Tongue (tissue), 2 donors: ENCODE results near the gene KCNQ5. TPM values are rescaled to one million over a fixed set of nuclear protein-coding genes. Genes with fewer than 3 reads are reported as not detected.
A peak's percentile ranks its signal among the peaks of the same experiment; 100 is the strongest.
"Not testable (repeated sequence)": the region's sequence is repeated elsewhere in the genome, so short reads cannot be mapped to it uniquely, and the experiment has no call there.

Experiments
- DNase-seq: peaks from one replicate; pipeline ENCODE4 v3.0.0-alpha.2; 2015
- total RNA-seq: library from RNA; depleted of rRNA; stranded (reverse); fragments of >200 nt; gene quantifications from one replicate; pipeline ENCODE4 v1.2.3, GENCODE V29; 2014

The KCNQ5 gene
- total RNA-seq, 1 donor from 2014 or later: 6.5 TPM

- DNase-seq: no peak
These were observed 222.8 kb downstream of the KCNQ5 start for GRCh38 chr6:72844614-72845013.

GRCh38 chr6:72849346-72849745 lies 227.5 kb downstream of the KCNQ5 start:
- DNase-seq: no peak

- DNase-seq: no peak
These were observed 228.2 kb downstream of the KCNQ5 start for GRCh38 chr6:72850040-72850439.

GRCh38 chr6:72850469-72850868 lies 228.6 kb downstream of the KCNQ5 start:
- DNase-seq: no peak

DNA sequence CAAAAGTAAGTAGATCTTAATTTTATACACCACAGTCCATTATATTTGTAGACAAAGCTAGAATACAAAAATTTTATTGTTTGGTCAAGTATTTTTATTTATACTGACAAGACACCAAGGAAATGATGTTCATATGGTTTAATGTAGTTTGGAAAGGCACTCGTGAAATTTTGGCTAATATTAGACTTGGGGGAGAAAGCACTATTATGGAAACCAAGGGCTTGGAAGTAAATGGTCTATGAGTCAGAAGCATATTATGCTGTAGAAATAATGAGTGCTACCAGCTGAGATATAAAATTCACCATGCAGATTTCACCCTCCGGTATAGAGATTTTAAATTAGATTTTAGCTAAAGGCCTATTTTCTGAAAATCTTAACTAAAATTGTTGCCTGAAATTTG lies 233.6 kb downstream of the KCNQ5 start:
- no peak for DNase-seq

DNA sequence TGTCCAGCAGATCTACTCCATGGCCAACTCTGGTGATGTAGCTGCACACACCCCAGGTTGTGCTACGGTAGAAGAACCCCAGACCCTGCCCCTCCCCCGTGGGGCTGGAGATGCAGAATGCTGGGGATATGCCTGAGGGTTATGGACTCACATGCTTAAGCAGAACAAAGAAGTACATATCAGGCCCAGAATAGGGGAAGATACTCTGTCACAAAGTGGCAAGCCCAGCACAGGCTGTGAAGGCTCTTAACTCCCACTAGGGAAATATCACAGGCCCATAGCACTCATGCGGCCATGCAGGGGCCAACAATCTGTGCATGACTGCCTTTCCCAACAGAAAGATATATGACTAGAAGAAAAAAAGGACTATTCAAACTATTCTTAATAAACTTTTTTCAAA lies 234.9 kb downstream of the KCNQ5 start:
- DNase-seq: no peak

GRCh38 chr6:72857791-72858585 lies 236.1 kb downstream of the KCNQ5 start:
- DNase-seq: no peak

GRCh38 chr6:72861059-72861458 lies 239.2 kb downstream of the KCNQ5 start:
- DNase-seq: peak; percentile 9

DNA sequence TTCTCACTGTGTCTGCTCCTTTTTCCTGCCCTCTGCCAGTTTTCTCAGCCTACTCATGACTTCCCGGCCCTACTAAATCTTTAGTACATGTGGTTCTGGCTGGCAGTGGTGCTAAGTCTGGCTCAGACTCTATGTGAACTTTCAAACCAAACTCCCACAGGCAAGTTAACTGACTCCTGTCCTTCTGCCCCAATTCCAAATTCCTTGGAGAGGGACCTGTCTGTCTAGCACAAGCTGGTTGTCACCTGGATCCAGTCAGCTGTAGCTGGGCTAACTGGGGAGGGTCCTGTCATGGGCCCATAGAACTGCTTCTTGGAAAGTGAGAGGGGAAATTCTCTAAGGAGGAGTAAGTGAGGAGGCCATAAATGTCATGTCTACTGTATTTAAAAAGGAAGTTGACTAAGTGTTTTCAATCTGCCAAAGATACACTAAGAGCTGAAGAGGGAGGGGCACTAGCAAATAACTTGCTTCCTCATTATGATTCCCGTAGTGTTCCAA lies 240.1 kb downstream of the KCNQ5 start:
- DNase-seq: no peak

- DNase-seq: no peak
These were observed 241.3 kb downstream of the KCNQ5 start for GRCh38 chr6:72863131-72863530.

GRCh38 chr6:72864236-72864635 lies 242.4 kb downstream of the KCNQ5 start:
- no peak for DNase-seq

GRCh38 chr6:72864799-72865198 lies 242.9 kb downstream of the KCNQ5 start:
- DNase-seq: peak; percentile 8

DNA sequence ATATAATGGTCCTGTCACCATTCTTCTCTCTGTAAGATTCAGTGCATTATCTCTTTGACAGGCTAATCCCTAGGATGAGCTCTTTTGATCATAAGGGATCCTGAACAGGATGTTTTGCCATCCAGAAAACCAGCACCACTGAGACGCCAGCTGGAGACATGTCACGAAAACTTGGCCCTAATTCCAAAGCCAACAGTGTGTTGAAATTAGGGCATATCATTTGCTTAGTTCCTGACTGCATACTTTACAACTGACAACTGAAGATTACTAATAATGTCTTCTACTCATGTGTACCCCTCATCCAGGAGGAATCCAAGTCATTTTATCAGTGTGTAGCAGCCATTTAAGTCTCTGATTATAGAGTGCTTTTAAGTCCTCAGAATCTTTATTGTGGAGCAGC lies 243.6 kb downstream of the KCNQ5 start:
- no peak for DNase-seq

DNA sequence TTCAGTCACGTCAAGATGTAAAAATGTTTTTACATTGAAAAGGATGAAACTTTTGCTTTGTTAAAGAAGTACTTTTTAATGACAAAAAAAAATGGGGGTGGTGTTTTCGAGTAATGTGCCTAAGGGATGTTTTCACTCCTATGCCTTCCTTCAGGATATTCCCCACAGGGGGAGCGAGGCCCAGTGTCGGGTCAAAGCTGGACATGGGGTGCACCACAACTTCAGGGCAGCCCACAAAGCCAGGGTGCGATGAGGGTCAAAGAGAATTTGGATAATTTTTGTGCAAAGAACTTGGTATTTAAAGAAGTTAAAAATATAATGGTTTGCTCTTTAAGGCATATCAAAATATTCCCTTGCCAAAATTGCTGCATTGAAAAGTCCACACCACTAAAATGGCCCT lies 247.8 kb downstream of the KCNQ5 start:
- DNase-seq: no peak

DNA sequence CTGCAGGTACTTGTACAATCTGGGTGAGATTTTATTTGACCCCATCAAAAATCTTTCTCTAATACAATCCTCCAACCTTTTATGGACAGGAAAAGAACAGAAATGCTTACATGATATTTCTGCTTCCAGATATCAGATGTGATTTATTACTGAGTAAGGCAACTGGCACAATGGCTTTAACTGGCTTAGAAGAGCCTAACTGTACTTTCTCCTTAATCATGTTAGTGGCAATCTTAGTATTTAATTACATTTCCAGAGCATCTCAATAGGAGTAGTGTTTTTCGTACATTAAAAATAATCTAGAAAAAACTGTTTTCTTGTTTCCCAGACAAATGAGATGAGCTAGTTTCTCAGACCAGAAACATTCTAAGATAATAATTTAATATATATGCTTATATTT lies 251.6 kb downstream of the KCNQ5 start:
- no peak for DNase-seq

DNA sequence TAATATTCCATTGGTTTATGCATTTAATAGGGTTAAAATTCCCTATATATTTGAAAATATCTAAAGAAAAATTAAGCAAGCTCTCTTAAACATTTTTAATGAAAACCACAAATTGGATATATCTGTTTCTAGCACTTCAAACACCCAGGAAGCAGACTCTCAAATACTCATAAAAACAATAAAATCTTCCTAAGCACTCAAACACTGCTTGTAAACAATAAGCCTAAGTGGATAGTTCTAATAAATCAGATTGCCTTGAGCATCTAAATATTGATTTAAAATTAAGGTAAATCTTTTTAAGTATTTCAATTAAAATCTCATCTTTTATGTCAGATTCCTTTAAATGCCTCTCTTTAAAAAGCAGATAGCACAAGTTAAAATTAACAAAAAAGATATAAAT lies 254.4 kb downstream of the KCNQ5 start:
- no peak for DNase-seq

DNA sequence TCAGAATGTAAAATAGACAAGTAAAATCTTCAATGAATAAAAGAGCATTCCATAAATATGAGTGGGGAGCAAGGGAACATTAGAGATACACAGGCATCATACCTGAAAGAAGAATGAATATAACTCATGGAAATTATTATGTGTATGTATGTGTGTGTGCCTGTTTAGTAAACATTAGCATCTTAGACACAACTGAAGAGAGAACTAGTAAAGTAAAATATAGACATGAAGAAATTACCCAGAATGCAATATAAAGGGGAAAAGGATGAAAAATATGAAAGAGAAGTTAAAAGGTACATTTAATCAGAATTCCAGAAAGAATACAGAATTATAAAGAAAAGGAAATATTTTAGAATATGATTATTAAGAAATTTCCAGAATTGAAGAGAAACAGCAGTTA lies 264.3 kb downstream of the KCNQ5 start:
- no peak for DNase-seq

GRCh38 chr6:72890233-72890632 lies 268.4 kb downstream of the KCNQ5 start:
- DNase-seq: no peak

GRCh38 chr6:72890671-72891070 lies 268.8 kb downstream of the KCNQ5 start:
- no peak for DNase-seq

- no peak for DNase-seq
These were observed 271.0 kb downstream of the KCNQ5 start for GRCh38 chr6:72892901-72893300.

- DNase-seq: peak; percentile 13
These were observed 272.2 kb downstream of the KCNQ5 start for GRCh38 chr6:72894091-72894490.

GRCh38 chr6:72898313-72898712 lies 276.4 kb downstream of the KCNQ5 start:
- not testable (repeated sequence) for DNase-seq

DNA sequence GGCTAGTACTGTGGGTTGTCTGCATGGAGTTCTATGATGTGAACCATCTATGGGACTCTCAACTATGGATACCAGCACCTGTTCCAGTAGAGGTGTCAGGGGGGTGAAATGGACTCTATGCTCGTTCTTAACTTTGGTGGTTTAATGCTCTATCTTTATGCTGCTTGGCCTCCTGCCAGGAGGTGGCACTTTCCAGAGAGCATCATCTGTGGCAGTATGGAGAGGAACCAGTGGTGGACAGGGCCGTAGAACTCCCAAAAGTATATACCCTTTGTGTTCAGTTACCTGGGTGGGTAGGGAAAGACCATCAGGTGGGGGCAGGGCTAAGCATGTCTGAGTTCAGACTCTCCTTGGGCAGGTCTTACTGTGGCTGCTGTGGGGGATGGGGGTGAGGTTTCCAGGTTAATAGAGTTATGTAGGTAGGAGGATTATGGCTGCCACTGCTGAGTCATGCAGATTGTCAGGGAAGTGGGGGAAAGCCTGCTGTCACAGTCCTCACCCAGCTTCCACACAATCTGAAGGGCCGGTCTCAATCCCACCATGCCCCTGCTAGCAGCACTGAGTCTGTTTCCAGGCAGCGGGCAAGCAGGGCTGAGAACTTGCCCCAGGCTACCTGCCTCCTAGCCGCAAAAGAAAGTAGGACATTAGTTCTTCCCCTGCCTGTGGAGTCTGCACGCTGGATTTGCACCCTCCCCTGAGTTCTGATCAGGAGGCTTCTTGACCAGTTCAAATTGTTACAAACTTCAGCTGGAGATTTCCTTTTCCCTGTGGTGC lies 284.0 kb downstream of the KCNQ5 start:
- no peak for DNase-seq
